Measurements from ENCODE around the gene AGTPBP1. TPM values are rescaled to one million over a fixed set of nuclear protein-coding genes. Genes with fewer than 3 reads are reported as not detected.

The AGTPBP1 gene
- total RNA-seq, 1 donor from 2014 or later: 26.7 TPM

DNA sequence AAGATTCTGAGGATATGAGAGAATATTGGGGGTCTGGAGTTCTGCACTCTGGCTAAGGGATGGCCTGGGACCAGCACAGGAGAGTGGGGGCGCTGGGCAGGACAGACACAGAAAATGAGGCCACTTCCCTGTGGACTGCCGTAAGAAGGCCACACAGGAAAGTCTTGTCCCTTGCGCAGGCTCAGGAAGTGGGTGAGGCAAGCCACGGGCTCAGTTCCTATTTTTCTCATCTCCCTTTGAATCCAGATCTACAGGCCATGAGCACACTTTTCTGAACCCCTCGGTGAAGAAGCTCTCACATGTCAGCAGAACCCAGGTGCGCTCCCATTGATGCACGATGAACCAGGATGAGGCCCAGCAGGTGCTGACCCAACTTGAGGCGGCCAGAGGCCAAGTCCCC, 207.4 kb downstream of the AGTPBP1 start:
- no peak for DNase-seq

GRCh38 chr9:85533538-85533937, 208.2 kb downstream of the AGTPBP1 start:
- DNase-seq: no peak

- DNase-seq: no peak
Observed at GRCh38 chr9:85530721-85531120, 211.0 kb downstream of the AGTPBP1 start.

GRCh38 chr9:85528607-85529006, 213.1 kb downstream of the AGTPBP1 start:
- DNase-seq: no peak

DNA sequence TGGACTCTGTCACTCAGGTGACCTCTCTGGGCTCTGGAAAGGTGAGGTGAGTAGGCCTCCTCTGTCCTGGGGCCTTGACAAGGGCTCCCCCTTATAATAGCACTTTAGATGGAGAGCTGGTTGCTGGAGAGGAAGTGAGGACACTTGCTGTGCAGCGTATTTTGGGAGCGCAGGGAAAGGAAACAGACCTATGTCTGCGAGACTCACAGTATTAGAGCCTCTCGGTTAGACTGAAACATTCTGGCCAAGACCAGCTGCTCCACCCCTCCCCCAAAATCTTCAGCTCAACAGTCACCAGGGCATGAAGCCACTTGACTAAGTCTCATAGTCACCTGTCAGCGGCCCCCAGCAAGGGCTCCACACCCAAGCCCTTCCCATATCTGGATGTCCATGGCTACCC, 213.6 kb downstream of the AGTPBP1 start:
- no peak for DNase-seq

DNA sequence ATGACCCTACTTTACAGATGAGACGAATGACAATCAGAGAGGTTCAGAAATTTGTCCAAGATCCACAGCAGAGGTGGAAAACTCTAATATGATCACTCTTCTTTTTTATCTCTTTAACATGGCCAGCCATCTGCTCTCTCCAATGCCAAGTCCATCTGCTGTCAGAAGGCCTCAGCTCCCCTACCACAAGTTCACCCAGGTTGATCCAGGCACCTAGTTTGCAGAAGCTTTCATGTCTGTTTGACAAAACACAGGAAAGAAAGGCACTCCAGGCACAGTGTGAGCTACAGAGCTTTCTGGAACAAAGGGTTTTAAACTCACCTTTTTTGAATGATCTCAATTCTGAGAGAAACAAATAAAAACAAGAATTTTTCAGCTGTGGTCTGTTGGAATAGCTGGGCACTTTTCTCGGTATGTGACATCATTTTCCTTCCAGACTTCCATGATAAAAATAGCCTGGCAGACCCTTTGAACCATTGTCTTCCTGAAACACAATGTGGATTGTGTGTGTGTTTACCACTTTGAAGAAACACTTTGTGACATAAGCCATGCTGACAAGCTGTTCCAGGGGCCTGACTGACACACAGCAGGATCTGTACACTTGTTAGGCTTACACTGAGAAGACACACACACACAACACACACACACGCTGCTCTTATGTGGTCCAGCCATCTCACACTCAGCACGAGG, 214.3 kb downstream of the AGTPBP1 start:
- peak; percentile 10 for DNase-seq

GRCh38 chr9:85524531-85524930, 217.2 kb downstream of the AGTPBP1 start:
- no peak for DNase-seq

GRCh38 chr9:85523202-85523601, 218.6 kb downstream of the AGTPBP1 start:
- DNase-seq: no peak

DNA sequence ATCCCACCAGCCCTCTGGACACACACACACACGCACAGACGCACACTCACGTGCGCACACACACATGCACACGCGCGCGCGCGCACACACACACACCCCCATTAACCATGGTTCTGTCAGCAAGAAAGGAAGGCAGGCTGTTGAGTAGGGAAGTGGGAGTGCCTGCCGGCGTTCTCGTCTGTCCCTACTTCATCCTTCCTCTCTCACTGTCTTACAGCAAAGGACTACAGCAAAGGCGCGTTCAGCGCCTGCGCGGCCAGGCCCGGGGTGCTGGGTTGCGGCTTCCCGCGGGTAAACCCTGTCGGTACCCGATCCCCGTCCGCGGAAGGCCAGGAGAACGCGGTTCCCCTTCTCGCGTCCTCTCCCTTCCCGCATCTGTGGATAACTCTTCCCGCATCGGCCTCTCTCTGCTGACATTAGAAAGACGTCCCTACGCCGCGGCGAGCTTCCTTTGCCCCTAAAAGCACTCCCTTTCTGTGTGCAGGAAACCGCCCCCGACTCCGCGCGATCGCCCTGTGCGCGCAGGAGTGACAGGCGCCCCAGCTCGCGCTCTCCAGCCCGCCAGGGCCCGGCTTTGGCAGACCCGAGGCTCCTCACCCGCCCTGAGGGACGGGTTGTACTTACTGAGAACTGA, 219.2 kb downstream of the AGTPBP1 start:
- DNase-seq: peak; percentile 41

GRCh38 chr9:85521371-85522197, 220.2 kb downstream of the AGTPBP1 start:
- no peak for DNase-seq

DNA sequence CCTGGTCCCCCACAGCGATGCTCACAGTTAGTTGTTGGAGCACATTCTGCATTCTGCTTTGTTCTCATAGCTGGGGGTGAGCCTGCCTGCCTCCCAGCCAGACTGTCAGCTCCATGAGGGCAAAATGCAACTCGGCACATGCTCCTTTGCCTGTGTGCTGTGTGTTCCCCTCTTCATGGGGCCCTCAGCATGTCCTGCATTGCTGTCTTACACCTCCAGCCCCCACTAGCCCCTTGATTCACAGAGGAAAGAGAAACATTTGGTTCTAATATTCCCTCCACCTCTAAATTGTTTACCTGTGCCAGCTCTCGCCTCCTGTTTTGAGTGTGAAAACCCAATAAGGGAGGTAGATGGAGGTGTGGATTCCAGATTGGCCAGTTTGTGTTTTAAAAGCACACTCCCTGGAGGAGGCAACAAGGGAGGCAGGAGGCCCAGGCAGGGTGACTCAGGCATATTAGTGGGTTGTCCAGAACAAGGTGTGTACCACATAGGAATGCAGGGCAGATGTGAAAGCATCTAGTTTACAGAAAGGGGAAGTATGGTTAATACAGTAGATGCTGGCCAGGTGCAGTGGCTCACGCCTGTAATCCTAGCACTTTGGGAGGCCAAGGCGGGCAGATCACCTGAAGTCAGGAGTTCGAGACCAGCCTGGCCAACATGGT, 224.6 kb downstream of the AGTPBP1 start:
- no peak for DNase-seq

GRCh38 chr9:85516455-85516854, 225.3 kb downstream of the AGTPBP1 start:
- DNase-seq: no peak

DNA sequence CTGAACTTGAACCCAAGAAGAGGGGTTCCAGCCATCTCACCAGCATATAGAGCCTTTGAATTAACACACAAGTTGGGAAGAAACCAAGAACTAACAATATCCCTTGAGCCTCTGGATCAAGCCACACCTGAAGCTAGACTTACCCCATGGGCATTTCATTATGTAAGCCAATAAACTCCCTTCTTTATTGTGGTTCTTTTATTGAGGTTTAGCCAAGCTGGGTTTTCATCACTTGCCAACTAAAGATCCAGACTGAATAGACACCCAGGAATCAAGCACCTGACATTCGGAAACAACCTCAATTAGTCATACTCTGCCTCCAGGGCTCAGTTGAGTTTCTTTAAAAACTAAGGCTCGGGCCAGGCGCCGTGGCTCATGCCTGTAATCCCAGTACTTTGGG, 226.7 kb downstream of the AGTPBP1 start:
- no peak for DNase-seq

DNA sequence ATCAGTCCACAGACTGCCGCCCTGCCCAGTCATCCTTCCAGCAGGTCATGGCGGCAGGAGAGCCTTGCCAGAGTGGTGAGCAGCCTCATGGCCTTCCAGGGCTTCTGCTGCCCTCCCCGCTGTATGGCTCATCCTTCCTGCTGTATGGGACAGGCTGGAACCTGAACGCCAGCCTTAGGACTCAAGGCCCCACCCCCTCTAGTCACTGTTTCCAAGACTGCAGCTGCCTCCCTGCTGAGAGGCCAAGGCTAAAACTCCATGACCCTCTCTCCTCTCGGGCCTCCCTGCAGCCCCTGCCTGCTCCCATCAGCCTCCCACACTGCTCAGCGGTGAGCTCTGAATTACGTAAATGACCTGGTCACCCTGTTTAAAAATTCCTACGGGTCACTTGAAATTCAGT, 227.5 kb downstream of the AGTPBP1 start:
- DNase-seq: no peak

DNA sequence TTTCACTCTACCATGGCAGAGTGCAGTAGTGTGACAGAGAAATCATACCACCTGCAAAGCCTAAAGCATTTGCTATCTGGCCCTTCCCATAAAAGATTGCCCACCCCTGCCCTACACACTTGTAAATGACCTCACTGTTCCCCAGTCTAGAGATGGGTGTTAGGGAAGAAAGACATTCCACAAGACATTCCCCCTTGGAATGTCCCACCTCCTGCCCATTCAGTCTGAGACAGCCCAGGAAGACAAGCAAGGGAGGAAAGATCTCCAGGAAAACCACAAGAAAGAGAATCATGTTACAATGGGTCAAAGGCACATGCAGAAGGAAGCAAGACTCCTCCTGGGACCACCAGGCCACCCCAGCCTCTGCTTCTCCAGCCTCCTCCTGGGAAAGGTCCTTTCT, 230.0 kb downstream of the AGTPBP1 start:
- DNase-seq: no peak

DNA sequence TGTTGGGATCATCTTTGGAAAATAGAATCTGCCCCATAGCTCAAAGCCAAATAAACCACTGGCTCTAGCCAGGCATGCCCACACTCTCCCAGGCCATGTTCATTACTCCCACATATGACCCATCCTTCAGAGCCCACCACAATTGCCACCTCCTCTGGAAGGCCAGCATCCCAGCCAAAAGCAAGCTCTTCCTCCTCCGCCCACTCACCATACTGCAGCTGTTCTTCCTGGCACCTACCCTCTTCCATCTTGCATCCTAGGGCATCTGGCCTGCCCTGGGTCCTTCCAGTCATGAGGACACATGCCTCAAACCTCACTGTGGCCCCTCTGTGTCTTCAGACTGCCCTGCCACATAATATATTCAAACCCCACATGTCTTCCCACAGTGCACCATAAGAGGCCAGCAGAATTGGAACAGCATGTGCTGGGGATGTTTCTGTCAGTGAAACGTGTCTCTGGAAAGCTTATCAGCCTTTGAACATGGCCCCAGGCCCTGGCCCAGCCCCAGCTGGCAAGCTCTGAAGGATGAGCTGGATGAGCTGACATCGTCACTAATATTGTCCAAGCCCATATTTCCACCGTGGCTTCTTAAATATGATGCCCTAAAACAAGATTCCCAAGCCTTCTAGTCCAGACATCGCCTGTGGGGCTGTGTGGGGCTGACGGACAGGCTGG, 230.8 kb downstream of the AGTPBP1 start:
- DNase-seq: no peak

DNA sequence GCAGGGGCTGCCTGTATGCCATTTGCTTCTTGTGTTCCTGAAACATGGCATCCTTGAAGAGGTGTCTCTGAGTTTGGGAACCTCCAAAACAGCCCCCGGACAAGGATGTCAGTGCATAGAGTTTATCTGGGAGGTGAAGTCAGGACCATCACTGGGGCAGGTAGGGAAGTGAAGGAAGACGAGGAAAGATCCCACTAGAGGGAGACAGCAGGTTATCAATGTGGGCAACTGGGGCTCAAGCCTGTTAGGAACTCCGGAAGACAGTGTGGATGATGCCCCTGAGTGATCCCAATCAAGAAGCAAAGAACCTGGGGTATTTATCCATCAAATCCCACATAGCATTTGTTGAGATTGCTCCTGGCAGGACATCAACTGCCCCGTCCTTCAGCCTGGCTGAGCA, 233.1 kb downstream of the AGTPBP1 start:
- no peak for DNase-seq

- no peak for DNase-seq
Observed at GRCh38 chr9:85505612-85506011, 236.1 kb downstream of the AGTPBP1 start.

- no peak for DNase-seq
Observed at GRCh38 chr9:85502815-85503655, 238.7 kb downstream of the AGTPBP1 start.

- no peak for DNase-seq
Observed at GRCh38 chr9:85501882-85502281, 239.9 kb downstream of the AGTPBP1 start.

DNA sequence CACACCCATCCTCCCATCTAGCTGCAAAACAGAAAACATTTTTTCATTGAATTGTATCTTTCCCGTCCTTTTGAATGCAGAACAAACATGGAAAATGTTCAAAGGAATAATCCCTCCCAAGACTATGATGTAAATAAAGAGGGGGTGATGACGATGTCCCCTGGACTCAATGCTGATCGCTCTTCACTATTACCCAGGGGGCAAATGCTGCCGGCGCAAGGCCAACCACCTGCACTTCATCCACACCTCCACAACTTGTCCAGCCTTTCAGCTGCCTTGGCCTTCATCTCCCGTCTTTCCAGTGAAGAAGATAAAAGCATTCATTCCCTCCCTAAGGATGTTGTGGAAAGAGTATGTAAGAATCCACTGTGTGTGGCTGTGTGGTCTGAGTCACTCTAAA, 240.3 kb downstream of the AGTPBP1 start:
- no peak for DNase-seq
